Osteocyte (in vitro differentiated cells): Measurements from ENCODE around the gene STPG1. TPM values are rescaled to one million over a fixed set of nuclear protein-coding genes. Genes with fewer than 3 reads are reported as not detected.

Experiments
- DNase-seq: peaks from one replicate; pipeline ENCODE4 v3.0.0; 2021; ENCODE audit warnings: mixed read lengths; ENCODE audit not compliant: unreplicated experiment; ENCODE audit errors: extremely low spot score
- H3K27ac Mint-ChIP-seq: one replicate; pipeline ENCODE4 v1.8.0; 2021; ENCODE audit warnings: mild to moderate bottlenecking, mixed read lengths; ENCODE audit not compliant: unreplicated experiment
- H3K27me3 Mint-ChIP-seq: one replicate; pipeline ENCODE4 v1.8.0; 2021; ENCODE audit warnings: mixed read lengths; ENCODE audit not compliant: unreplicated experiment
- H3K36me3 Mint-ChIP-seq: one replicate; pipeline ENCODE4 v1.8.0; 2021; ENCODE audit warnings: mixed read lengths; ENCODE audit not compliant: unreplicated experiment
- H3K4me1 Mint-ChIP-seq: one replicate; pipeline ENCODE4 v1.8.0; 2021; ENCODE audit warnings: mixed read lengths; ENCODE audit not compliant: unreplicated experiment
- H3K4me3 Mint-ChIP-seq: one replicate; pipeline ENCODE4 v1.8.0; 2021; ENCODE audit warnings: mild to moderate bottlenecking, moderate library complexity, mixed read lengths; ENCODE audit not compliant: unreplicated experiment
- H3K9me3 Mint-ChIP-seq: one replicate; pipeline ENCODE4 v1.8.0; 2021; ENCODE audit warnings: mixed read lengths; ENCODE audit not compliant: unreplicated experiment
- total RNA-seq: library from RNA; stranded (reverse); gene quantifications from 2 replicates; pipeline ENCODE4 v1.2.1, GENCODE V29; 2021
- TF ChIP-seq, protein P1 (sequence below): fragments of 200-600 bp; sonication (generic); IDR thresholded peaks from 2 replicates; pipeline ENCODE4 v1.5.0; 2021; ENCODE audit warnings: antibody characterized with exemption, mild to moderate bottlenecking, moderate library complexity

Gene STPG1
- total RNA-seq, 1 donor from 2014 or later: 5.3 TPM

DNA sequence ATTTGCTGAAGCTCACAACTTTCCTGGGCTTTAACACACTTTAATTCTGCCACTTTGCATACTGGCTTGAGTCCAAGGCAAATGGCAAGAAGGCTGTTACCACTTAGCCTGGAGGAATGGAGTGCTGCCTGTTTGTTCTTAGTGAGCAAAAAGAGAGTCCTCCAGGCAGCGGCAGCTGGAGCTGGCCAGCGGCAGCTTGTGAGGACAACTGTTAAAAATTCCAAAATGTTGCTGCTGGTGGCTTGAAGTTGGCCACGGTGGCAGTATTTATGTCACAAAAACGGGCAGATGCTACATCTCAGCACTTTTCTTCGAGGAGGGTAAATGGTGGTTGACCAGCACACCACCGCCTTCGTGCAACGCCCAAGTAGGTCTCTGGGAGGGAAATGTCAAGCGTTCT, 27.3 kb downstream of the STPG1 start:
- H3K4me1 Mint-ChIP-seq: peaks cover 35% of the 10 kb centered on the region
- no peak overlapping the region for H3K4me3 Mint-ChIP-seq
- H3K9me3 Mint-ChIP-seq: no peaks in the 10 kb centered on the region
- no peak for DNase-seq
- peaks cover 3% of the 10 kb centered on the region for H3K36me3 Mint-ChIP-seq
- TF ChIP-seq, protein P1, sequence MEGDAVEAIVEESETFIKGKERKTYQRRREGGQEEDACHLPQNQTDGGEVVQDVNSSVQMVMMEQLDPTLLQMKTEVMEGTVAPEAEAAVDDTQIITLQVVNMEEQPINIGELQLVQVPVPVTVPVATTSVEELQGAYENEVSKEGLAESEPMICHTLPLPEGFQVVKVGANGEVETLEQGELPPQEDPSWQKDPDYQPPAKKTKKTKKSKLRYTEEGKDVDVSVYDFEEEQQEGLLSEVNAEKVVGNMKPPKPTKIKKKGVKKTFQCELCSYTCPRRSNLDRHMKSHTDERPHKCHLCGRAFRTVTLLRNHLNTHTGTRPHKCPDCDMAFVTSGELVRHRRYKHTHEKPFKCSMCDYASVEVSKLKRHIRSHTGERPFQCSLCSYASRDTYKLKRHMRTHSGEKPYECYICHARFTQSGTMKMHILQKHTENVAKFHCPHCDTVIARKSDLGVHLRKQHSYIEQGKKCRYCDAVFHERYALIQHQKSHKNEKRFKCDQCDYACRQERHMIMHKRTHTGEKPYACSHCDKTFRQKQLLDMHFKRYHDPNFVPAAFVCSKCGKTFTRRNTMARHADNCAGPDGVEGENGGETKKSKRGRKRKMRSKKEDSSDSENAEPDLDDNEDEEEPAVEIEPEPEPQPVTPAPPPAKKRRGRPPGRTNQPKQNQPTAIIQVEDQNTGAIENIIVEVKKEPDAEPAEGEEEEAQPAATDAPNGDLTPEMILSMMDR: no peak
- peak overlapping the region; percentile 2 for H3K27ac Mint-ChIP-seq
- H3K27me3 Mint-ChIP-seq: no peaks in the 10 kb centered on the region

DNA sequence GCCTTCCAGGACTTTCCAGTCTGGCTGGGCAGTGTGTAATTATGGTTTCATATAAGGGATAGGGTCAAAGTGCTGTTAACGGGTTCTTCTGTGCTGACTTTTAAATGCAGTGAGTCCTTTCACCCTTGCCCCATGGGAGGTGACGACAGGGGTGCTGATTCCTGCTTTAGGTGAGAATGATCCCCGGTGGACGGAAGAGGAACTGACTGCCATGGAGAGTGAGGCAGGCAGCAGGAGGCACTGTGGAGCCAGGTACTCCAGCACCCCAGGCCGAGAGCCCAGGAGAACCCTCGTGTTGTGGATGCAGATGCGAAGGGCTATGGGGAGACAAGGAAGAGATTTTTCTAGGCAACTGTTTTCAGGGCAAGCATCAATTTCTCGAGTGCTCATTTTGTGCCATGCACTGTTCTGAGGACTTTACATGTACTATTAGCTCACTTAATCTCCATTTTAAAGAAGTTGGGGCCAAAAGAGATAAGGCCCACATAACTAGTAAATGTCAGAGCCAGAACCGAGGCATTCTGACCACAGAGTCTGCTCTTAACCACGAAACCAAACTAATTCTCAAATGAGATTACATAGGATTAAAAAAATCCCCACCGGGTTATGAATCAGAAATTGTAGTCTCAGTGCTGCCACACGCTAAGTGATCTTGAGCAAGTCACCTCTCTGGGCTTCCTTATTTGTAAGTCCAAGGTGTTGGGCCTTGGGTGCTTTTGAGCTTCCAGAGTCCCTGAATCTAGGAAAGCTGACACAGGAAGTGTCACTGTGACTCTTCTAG, 28.2 kb downstream of the STPG1 start:
- Mint-ChIP-seq H3K36me3 (peaks cover 3% of the 10 kb centered on the region), H3K9me3 (no peaks in the 10 kb centered on the region), H3K4me3 (no peak overlapping the region), H3K4me1 (peaks cover 30% of the 10 kb centered on the region), H3K27me3 (no peaks in the 10 kb centered on the region), H3K27ac (peak overlapping the region; percentile 16)
- TF ChIP-seq, protein P1: peak; percentile 46
- DNase-seq: no peak

DNA sequence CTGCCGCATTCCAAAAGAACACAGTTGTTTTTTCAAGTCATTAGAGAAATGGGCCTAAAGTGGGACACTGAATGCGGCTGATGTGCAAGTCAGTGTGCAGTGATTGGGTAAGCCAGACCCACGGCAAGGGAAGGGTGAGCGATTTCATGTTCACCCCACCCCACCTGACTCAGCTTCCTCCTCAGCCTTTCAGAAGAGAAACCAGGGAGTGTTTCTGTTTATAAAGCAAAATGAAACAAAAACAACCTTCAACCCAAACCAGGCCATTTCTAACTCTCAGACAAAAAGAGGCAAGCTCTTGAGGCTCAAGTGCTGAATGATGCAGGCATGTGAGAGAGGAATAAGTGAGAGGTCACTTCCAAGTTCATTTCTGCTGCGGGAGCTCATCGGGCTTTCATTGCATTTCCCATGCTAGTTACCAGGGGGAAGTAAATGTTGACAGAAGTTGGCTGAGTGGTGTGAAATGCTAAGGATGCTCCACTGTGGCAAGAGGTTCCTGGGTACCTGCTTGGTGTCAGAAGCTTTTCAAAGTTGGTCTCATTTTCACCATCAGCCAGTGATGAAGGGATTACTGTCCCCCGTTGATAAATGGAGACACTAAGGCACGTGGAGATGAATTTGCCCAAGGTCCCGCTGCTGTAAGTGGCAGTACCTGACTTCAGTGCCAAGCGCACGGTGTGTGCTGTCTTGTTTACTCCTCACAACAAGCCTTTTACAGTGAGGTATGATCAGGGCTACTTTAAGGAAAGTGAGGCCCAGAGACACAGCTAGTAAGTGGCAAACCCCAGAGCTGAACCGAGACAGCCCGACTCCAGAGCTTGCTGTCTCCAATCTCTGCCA, 29.1 kb downstream of the STPG1 start:
- no peaks in the 10 kb centered on the region for H3K27me3 Mint-ChIP-seq
- no peak overlapping the region for H3K4me3 Mint-ChIP-seq
- TF ChIP-seq, protein P1: no peak
- peaks cover 3% of the 10 kb centered on the region for H3K36me3 Mint-ChIP-seq
- peaks cover 27% of the 10 kb centered on the region for H3K4me1 Mint-ChIP-seq
- peak; percentile 63 for DNase-seq
- H3K9me3 Mint-ChIP-seq: no peaks in the 10 kb centered on the region
- H3K27ac Mint-ChIP-seq: peak overlapping the region; percentile 70

DNA sequence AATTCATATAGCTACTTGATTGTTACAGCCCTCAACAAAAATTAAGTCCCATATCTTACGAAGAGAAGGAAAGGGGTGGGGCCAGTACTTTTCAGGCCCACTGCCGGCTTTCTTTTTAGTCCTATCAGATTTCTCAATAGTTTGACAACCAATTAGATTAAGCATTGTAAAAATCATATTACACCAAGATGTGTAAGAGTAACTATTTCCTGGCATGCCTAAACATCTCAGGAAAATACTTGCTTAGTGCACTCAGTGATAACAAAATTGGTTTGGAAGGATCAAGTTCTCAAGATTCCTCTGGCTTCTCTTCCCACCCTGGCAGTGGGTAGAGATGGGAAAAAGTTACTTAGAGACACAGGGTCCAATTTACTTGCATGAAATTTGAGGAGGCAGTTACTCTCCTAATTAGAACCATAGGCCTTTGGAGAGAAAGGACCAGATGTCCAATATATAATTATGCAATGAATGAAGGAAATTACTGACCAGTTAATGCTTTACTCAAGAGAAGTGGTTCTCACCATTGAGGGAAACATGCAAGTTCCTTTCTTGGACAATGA, 30.1 kb downstream of the STPG1 start:
- Mint-ChIP-seq H3K27me3 (no peaks in the 10 kb centered on the region), H3K4me1 (peaks cover 26% of the 10 kb centered on the region), H3K36me3 (peaks cover under 1% of the 10 kb centered on the region), H3K4me3 (no peak overlapping the region), H3K9me3 (no peaks in the 10 kb centered on the region), H3K27ac (no peak overlapping the region)
- DNase-seq: no peak
- TF ChIP-seq, protein P1: no peak

DNA sequence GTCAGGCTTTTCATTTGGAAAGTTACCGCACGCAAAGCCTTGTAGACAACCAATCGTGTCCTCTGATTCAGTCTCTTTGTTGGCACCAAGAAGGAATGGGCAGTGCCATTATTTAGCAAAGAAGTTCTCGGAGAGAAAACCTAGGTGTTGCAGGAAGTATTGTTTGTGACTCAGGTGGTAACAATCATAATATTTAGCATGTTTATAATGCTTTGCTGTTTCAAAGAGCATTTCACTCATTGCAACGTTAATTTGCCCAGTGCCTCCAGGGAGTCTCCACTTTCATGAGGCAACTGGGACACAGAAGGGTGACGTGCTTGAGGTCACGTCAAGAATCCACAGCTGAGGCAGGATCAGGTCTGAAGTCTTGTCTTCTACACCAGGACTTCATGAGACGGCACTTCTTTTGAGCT, 31.4 kb downstream of the STPG1 start:
- TF ChIP-seq, protein P1: no peak
- H3K4me1 Mint-ChIP-seq: peaks cover 26% of the 10 kb centered on the region

More for the DNA sequence above, 31.4 kb downstream of the STPG1 start:
- peak; percentile 10 for DNase-seq
- Mint-ChIP-seq H3K9me3 (no peaks in the 10 kb centered on the region), H3K27me3 (no peaks in the 10 kb centered on the region), H3K4me3 (no peak overlapping the region), H3K36me3 (peaks cover 5% of the 10 kb centered on the region), H3K27ac (no peak overlapping the region)
